SK-N-MC (cell line): ENCODE measurements around the gene MTMR4.

ENCODE experiments used
- EZH2 ChIP-seq: fragments of 200-600 bp; sonication (generic); IDR thresholded peaks from one replicate; pipeline ENCODE4 v1.6.1; 2017; ENCODE audit warnings: antibody characterized with exemption
- FOXP2 ChIP-seq: optimal IDR thresholded peaks from 2 replicates; pipeline ENCODE3; 2011; ENCODE audit warnings: mild to moderate bottlenecking, moderate library complexity; ENCODE audit not compliant: insufficient read depth; ENCODE audit errors: extremely low read length, control extremely low read depth
- POLR2AphosphoS5 ChIP-seq: IDR thresholded peaks from 2 replicates; pipeline ENCODE4 v1.6.1; 2012; ENCODE audit warnings: mild to moderate bottlenecking, low read depth, low read length, borderline replicate concordance

DNA sequence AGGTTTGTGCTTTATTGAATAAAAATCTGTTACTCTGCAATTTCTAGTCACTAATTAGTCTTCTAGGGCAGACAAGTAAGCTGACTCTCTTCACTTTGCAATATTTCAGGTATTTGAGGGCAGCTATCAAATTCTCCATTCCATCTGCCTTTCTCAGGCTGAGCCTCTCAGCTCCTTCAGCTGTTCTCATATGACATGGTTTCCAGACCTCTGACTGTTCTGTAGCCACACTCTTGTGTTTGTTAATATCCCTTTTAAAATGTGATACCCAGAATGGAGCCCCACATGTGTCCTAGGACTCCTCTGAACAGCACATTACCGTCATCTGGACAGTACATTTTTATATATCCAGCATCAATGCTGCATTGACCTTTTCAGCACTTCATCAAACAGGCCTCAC, 46.1 kb upstream of the MTMR4 start:
- TF ChIP-seq EZH2 (no peak), POLR2AphosphoS5 (no peak), FOXP2 (no peak)
